Measurements from ENCODE around the gene TIMM13.

Gene TIMM13

GRCh38 chr19:2376784-2377519, 50.4 kb downstream of the TIMM13 start:
- no peak for DNase-seq
